ENCODE measurements around the gene ATPAF2.
"Not testable (repeated sequence)": the region's sequence is repeated elsewhere in the genome, so short reads cannot be mapped to it uniquely, and the experiment has no call there.

ATPAF2 gene

DNA sequence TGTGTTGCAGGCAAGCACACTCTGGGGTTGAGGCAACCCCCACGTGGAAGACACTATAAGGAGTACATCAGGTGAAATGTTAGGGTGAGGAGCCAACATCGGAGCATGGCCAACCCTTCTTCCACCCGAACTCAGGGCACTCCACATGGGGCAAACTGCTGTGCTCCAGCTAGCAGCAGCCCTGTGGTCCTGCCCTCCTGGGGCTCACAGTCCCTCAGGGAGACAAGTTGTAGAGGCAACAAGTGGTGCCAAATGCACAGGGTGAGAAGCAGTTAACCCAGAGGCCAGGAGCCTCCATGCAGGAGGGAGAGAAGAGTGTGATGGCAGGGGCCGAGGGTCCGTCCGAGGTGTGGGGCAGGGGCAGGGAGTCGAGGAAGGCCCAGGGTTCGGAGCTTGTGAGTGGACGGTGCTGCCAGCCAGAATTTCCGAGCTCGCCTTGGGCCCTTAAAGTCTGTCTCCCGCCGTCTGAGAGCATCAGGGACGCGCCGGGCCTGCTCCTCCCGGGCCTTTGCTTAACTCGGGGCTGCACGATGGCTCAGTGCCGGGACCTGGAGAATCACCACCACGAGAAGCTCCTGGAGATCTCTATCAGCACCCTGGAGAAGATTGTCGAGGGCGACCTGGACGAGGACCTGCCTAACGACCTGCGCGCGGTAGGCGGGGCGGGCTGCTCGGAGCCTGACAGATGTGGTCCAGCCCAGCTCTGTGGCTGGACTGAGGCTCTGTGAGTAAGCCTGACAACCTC is 32.3 kb downstream of the ATPAF2 start:
- no peaks in the 10 kb centered on the region for H3K9me3 ChIP-seq (ENCODE audit: control insufficient read depth, low read depth, low read length)
- H3K4me3 ChIP-seq (ENCODE audit: low read length), result no peak overlapping the region
- H3K27me3 ChIP-seq (ENCODE audit: control insufficient read depth, insufficient read depth, low read length), result no peaks in the 10 kb centered on the region
- no peaks in the 10 kb centered on the region for H3K36me3 ChIP-seq (ENCODE audit: control insufficient read depth, low read depth, low read length)
- H3K27ac ChIP-seq (ENCODE audit: low read length), result no peak overlapping the region
- H3K9ac ChIP-seq (ENCODE audit: low read length), result no peak overlapping the region
- H3K4me1 ChIP-seq (ENCODE audit: control insufficient read depth, low read depth, low read length), result no peaks in the 10 kb centered on the region

DNA sequence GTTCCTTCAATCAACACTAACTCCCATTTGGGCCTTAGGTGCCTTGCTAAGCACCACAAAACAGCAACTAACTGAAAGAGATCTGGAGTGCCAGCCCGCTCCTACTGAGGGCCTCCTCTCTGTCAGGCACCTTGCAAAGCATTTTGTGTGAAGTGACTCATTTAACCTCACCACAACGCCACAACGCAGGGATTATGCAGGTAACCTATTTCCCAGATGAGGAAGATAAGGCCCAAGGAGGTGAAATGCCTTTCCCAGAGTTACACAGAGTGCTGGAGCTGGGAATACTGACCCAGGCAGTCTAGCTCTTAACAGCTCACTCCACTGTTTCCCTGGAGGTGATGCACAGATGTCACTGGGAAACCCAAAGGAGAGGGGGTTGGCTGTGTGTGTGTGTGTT is 33.5 kb downstream of the ATPAF2 start:
- H3K36me3 ChIP-seq (ENCODE audit: control insufficient read depth, low read depth, low read length), result no peaks in the 10 kb centered on the region
- H3K9me3 ChIP-seq (ENCODE audit: control insufficient read depth, low read depth, low read length), result no peaks in the 10 kb centered on the region

DNA sequence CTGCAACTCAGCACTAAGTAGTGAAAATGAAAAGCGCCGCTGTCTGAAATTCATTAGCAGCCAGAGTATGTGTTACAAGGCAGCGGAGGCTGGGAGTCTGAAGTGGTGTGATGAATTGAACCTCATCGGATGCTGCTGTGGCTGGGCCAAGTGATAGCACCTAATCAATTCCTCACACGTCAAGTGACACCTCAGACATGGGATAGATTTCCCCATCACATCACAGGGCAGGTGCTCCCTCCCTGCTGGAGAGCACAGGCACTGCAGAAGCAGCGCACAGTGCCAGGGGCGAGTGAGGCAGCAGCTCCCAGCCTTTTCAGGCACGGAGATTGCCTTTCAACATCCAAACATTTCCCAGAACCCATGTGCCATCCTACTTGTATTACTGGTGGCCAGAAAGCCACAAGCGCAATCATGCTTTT is 34.1 kb downstream of the ATPAF2 start:
- Histone ChIP-seq H3K27ac (ENCODE audit: low read length) (no peak overlapping the region), H3K9ac (ENCODE audit: low read length) (no peak overlapping the region), H3K9me3 (ENCODE audit: control insufficient read depth, low read depth, low read length) (no peaks in the 10 kb centered on the region), H3K4me3 (ENCODE audit: low read length) (no peak overlapping the region), H3K36me3 (ENCODE audit: control insufficient read depth, low read depth, low read length) (no peaks in the 10 kb centered on the region), H3K4me1 (ENCODE audit: control insufficient read depth, low read depth, low read length) (no peaks in the 10 kb centered on the region), H3K27me3 (ENCODE audit: control insufficient read depth, insufficient read depth, low read length) (no peaks in the 10 kb centered on the region)

More for the DNA sequence above, 33.5 kb downstream of the ATPAF2 start:
- Histone ChIP-seq H3K4me1 (ENCODE audit: control insufficient read depth, low read depth, low read length) (no peaks in the 10 kb centered on the region), H3K4me3 (ENCODE audit: low read length) (no peak overlapping the region), H3K27ac (ENCODE audit: low read length) (no peak overlapping the region), H3K9ac (ENCODE audit: low read length) (no peak overlapping the region), H3K27me3 (ENCODE audit: control insufficient read depth, insufficient read depth, low read length) (no peaks in the 10 kb centered on the region)

DNA sequence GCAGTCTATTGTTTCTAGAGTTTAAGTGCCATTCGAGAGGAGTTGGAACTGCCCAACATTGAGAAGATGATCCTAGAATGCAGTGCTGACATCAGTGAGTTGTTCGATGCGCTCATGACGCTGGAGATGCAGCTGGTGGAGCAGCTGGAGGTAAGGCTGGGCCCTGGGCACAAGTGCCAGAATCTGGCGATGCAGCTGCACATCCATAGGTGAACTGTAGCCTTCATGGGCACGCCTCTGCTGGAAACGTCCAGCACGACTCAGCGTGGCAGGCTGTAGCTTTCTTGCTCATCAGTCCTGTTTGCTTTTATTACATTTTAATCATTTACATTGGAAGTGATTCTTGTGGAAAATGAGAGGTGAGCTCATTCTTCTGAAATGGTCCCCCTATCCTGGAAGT is 34.6 kb downstream of the ATPAF2 start:
- H3K4me3 ChIP-seq (ENCODE audit: low read length), result no peak overlapping the region
- H3K9me3 ChIP-seq (ENCODE audit: control insufficient read depth, low read depth, low read length), result no peaks in the 10 kb centered on the region
- H3K4me1 ChIP-seq (ENCODE audit: control insufficient read depth, low read depth, low read length), result no peaks in the 10 kb centered on the region
- H3K9ac ChIP-seq (ENCODE audit: low read length), result no peak overlapping the region
- H3K27me3 ChIP-seq (ENCODE audit: control insufficient read depth, insufficient read depth, low read length), result no peaks in the 10 kb centered on the region
- no peak overlapping the region for H3K27ac ChIP-seq (ENCODE audit: low read length)
- no peaks in the 10 kb centered on the region for H3K36me3 ChIP-seq (ENCODE audit: control insufficient read depth, low read depth, low read length)

DNA sequence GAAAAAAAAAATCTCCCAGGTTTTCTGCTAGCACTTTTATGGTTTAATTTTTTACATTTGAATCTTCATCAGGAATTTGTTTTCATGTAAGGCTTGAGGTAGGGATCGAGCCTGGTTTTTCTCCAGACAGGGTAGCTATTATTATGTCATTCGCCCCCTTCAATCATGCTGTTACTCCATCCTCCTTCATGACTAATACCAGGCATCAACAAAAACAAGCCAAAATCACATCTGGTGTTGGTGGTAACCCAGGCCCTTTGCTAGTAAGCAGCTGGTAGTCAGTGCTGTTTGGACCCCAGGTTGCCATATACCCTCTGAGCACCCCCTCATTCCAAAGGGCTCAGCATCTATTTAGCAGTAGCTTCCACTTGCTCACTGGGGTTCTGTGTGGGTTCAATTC is 36.8 kb downstream of the ATPAF2 start:
- H3K9ac ChIP-seq (ENCODE audit: low read length), result no peak overlapping the region
- H3K4me3 ChIP-seq (ENCODE audit: low read length), result no peak overlapping the region
- no peaks in the 10 kb centered on the region for H3K27me3 ChIP-seq (ENCODE audit: control insufficient read depth, insufficient read depth, low read length)
- H3K36me3 ChIP-seq (ENCODE audit: control insufficient read depth, low read depth, low read length), result no peaks in the 10 kb centered on the region
- H3K9me3 ChIP-seq (ENCODE audit: control insufficient read depth, low read depth, low read length), result no peaks in the 10 kb centered on the region
- H3K27ac ChIP-seq (ENCODE audit: low read length), result no peak overlapping the region
- no peaks in the 10 kb centered on the region for H3K4me1 ChIP-seq (ENCODE audit: control insufficient read depth, low read depth, low read length)

DNA sequence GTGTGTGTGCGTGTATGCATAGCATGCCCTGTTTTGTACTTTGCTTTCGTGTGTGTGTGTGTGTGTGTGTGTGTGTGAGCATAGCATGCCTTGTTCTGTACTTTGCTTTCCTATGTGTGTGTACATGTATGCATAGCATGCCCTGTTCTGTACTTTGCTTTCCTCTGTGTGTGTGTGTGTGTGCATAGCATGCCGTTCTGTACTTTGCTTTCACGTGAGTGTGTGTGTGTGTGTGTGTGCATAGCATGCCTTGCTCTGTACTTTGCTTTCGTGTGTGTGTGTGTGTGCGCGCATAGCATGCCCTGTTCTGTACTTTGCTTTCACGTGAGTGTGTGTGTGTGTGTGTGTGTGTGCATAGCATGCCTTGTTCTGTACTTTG is 38.9 kb downstream of the ATPAF2 start:
- Histone ChIP-seq H3K9ac (ENCODE audit: low read length) (no peak overlapping the region), H3K27me3 (ENCODE audit: control insufficient read depth, insufficient read depth, low read length) (no peaks in the 10 kb centered on the region), H3K27ac (ENCODE audit: low read length) (no peak overlapping the region), H3K36me3 (ENCODE audit: control insufficient read depth, low read depth, low read length) (no peaks in the 10 kb centered on the region), H3K4me1 (ENCODE audit: control insufficient read depth, low read depth, low read length) (no peaks in the 10 kb centered on the region), H3K4me3 (ENCODE audit: low read length) (no peak overlapping the region), H3K9me3 (ENCODE audit: control insufficient read depth, low read depth, low read length) (no peaks in the 10 kb centered on the region)

DNA sequence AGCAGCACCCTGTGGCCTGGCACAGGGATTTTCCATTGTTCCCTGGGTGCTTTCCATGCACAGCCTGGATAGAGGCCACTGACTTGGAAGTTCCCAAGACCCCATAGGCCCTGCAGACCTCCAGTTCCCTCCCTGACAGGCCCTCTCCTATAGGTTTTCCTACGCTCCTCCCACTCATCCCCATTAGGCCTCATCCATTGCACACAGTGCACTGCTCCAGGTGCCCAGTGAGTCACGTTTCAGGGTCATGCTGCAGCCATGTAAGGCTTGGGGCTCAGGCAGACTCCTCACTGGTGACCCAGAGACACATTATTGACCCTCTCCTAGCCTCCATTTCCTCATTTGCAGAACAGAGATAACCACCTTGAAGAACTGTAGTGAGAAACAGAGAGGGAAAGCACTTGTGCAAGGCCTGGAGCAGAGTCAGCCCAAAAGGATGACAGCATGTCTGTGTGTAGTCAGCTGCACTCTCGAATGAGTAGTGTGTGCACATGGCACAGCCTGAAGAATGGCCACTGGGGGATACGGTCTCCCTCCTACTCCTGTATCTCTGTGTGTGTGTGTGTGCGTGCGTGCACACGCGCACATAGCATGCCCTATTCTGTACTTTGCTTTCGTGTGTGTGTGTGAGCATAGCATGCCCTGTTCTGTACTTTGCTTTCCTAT is 39.5 kb downstream of the ATPAF2 start:
- Histone ChIP-seq H3K27me3 (ENCODE audit: control insufficient read depth, insufficient read depth, low read length) (no peaks in the 10 kb centered on the region), H3K4me1 (ENCODE audit: control insufficient read depth, low read depth, low read length) (no peaks in the 10 kb centered on the region), H3K36me3 (ENCODE audit: control insufficient read depth, low read depth, low read length) (no peaks in the 10 kb centered on the region), H3K4me3 (ENCODE audit: low read length) (no peak overlapping the region), H3K9ac (ENCODE audit: low read length) (no peak overlapping the region), H3K9me3 (ENCODE audit: control insufficient read depth, low read depth, low read length) (no peaks in the 10 kb centered on the region), H3K27ac (ENCODE audit: low read length) (no peak overlapping the region)

DNA sequence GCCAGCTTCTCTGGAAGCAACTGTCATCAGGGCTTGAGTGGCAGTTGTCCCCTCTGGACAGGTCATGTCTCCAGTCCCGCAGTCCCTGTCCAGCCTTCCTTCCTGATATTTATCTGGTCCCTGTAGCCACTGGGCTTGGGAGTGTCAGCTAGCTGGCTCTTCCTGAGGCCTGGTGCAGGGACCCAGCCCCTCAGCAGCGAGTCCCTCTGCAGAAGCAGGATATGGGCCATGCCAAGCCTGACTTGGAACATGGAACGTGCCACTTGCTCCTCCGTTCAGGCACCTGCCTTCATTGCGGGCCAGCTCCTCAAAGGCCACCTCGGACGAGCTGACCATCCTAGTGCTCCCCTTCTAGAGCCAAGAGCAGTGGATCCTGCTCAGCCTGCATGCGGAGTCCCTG is 40.0 kb downstream of the ATPAF2 start:
- Histone ChIP-seq H3K4me1 (ENCODE audit: control insufficient read depth, low read depth, low read length) (no peaks in the 10 kb centered on the region), H3K27ac (ENCODE audit: low read length) (no peak overlapping the region), H3K36me3 (ENCODE audit: control insufficient read depth, low read depth, low read length) (no peaks in the 10 kb centered on the region), H3K9ac (ENCODE audit: low read length) (no peak overlapping the region), H3K4me3 (ENCODE audit: low read length) (no peak overlapping the region), H3K9me3 (ENCODE audit: control insufficient read depth, low read depth, low read length) (no peaks in the 10 kb centered on the region), H3K27me3 (ENCODE audit: control insufficient read depth, insufficient read depth, low read length) (no peaks in the 10 kb centered on the region)

DNA sequence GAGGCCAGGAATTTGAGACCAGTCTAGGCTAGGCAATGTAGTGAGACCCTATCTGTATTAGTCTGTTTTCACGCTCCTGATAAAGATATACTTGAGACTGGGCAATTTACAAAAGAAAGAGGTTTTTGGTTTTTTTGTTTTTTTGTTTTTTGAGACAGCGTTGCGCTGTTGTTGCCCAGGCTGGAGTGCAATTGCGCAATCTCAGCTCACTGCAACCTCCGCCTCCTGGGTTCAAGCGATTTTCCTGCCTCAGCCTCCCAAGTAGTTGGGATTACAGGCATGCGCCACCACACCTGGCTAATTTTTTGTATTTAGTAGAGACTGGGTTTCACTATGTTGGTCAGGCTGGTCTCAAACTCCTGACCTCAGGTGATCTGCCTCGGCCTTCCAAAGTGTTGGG is 43.1 kb downstream of the ATPAF2 start:
- not testable (repeated sequence) for H3K4me3 ChIP-seq (ENCODE audit: low read length); H3K4me1 ChIP-seq (ENCODE audit: control insufficient read depth, low read depth, low read length); H3K9ac ChIP-seq (ENCODE audit: low read length); H3K36me3 ChIP-seq (ENCODE audit: control insufficient read depth, low read depth, low read length); H3K27ac ChIP-seq (ENCODE audit: low read length); H3K9me3 ChIP-seq (ENCODE audit: control insufficient read depth, low read depth, low read length); H3K27me3 ChIP-seq (ENCODE audit: control insufficient read depth, insufficient read depth, low read length)

DNA sequence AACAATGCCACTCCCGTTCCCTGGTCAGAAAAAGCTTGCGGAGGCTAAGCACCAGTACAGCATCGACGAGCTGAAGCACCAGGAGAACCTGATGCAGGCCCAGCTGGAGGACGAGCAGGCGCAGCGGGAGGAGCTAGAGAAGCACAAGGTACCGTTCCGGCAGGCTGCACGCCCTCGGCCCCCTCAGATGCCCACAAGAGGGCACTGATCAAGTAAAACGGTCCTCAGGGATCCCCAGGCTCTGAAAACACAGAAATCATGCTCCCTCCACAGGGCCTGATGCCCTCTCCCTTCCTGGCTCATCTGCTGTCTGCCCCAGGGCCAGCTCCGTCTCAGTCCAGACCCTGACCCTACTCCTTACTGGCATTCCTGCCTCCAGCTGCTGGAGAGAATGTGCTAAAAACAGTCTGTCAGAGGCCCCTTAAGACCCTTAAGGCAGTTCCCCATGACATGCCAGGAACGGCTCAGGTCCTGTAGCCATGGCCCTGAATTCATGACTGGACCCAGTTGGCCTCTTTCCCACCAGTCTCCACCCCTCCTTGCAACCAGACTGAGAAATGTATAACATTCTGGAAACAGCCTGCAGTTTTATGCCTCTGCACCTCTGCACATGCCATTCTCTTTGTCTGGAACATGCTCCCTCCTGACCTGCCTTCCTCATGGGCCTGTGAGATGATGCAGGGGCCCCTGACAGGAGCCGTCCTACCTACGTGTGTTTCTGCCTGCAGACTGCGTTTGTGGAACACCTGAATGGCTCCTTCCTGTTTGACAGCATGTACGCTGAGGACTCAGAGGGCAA is 44.5 kb downstream of the ATPAF2 start:
- H3K27ac ChIP-seq (ENCODE audit: low read length), result no peak overlapping the region
- H3K4me3 ChIP-seq (ENCODE audit: low read length), result no peak overlapping the region
- no peaks in the 10 kb centered on the region for H3K4me1 ChIP-seq (ENCODE audit: control insufficient read depth, low read depth, low read length)
- no peaks in the 10 kb centered on the region for H3K9me3 ChIP-seq (ENCODE audit: control insufficient read depth, low read depth, low read length)
- no peak overlapping the region for H3K9ac ChIP-seq (ENCODE audit: low read length)
- H3K27me3 ChIP-seq (ENCODE audit: control insufficient read depth, insufficient read depth, low read length), result no peaks in the 10 kb centered on the region
- H3K36me3 ChIP-seq (ENCODE audit: control insufficient read depth, low read depth, low read length), result no peaks in the 10 kb centered on the region

DNA sequence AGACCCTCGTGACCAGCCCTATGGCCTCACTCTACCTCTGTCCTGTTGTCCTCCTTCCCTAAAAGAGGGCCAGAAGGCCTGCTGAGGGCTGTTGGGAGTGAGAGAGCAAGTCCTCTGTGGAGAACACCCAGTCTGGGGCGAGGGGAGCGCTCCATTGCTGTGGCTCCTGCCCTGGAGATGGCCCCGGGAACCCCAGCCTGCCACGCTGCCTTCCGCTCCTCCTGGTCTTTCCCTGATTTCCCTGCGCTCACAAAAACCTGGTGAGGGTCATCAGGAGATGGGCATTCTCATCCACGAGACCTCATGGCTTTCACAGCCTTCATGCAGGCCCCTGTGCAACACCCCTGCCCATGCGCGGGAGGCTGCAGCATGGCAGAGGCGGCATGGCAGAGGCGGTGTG is 45.1 kb downstream of the ATPAF2 start:
- no peak overlapping the region for H3K4me3 ChIP-seq (ENCODE audit: low read length)
- H3K4me1 ChIP-seq (ENCODE audit: control insufficient read depth, low read depth, low read length), result no peaks in the 10 kb centered on the region
- H3K9ac ChIP-seq (ENCODE audit: low read length), result no peak overlapping the region
- no peaks in the 10 kb centered on the region for H3K9me3 ChIP-seq (ENCODE audit: control insufficient read depth, low read depth, low read length)
- H3K36me3 ChIP-seq (ENCODE audit: control insufficient read depth, low read depth, low read length), result no peaks in the 10 kb centered on the region
- no peak overlapping the region for H3K27ac ChIP-seq (ENCODE audit: low read length)
- H3K27me3 ChIP-seq (ENCODE audit: control insufficient read depth, insufficient read depth, low read length), result no peaks in the 10 kb centered on the region

All from iPS-18a (cell line).